Body of pancreas (tissue), 2 donors: ENCODE results near the gene FAM131A. TPM values are rescaled to one million over a fixed set of nuclear protein-coding genes. Genes with fewer than 3 reads are reported as not detected.
A peak's percentile ranks its signal among the peaks of the same experiment; 100 is the strongest.

ENCODE experiments used
- small RNA-seq: library from RNA; depleted of rRNA; stranded (forward); fragments of <200 nt; gene quantifications from one replicate; pipeline ENCODE3, GENCODE V24; 2016
- total RNA-seq, 2 donors: library from RNA; depleted of rRNA; stranded (reverse); fragments of >200 nt; gene quantifications; one replicate each; pipeline ENCODE4 v1.1.0, GENCODE V29; 2016

The FAM131A gene
- total RNA-seq, 2 donors from 2014 or later: 11.5 to 13.5 TPM

Small RNAs within 50 kb of the gene (small RNA-seq; reads per million reads assigned to genes)
- gene SNORD66: 2,456 reads per million, percentile 99 among the genes with 10 or more reads in this experiment

Other genes with a start within 250 kb of the FAM131A start
- gene HTR3E, start 240.5 kb upstream of the FAM131A start, total RNA-seq: not detected
- gene EIF2B5, start 202.2 kb upstream of the FAM131A start, total RNA-seq: 10 to 100 TPM in 1 of 2 donors, 1 to 10 TPM in 1; 9.9 to 21.8 TPM
- 10 to 100 TPM; 40.0 to 53.4 TPM for gene DVL3, start 182.2 kb upstream of the FAM131A start, total RNA-seq
- gene AP2M1, start 162.7 kb upstream of the FAM131A start, total RNA-seq: 10 to 100 TPM; 53.4 to 70.9 TPM
- 10 to 100 TPM; 41.8 to 46.1 TPM for gene ABCF3, start 151.4 kb upstream of the FAM131A start, total RNA-seq
- 10 to 100 TPM in 1 of 2 donors, 1 to 10 TPM in 1; 6.0 to 15.8 TPM for gene VWA5B2, start 108.0 kb upstream of the FAM131A start, total RNA-seq
- 10 to 100 TPM; 32.4 to 67.6 TPM for gene ALG3, start 88.6 kb upstream of the FAM131A start, total RNA-seq
- 1 to 10 TPM; 3.0 to 3.4 TPM for gene EEF1AKMT4, start 87.9 kb upstream of the FAM131A start, total RNA-seq
- 1 to 10 TPM; 1.6 to 1.8 TPM for gene CAMK2N2, start 76.0 kb upstream of the FAM131A start, total RNA-seq
- gene ECE2, start 61.6 kb upstream of the FAM131A start, total RNA-seq: 10 to 100 TPM; 11.7 to 18.8 TPM
- 10 to 100 TPM; 75.0 to 83.7 TPM for gene PSMD2, start 38.4 kb upstream of the FAM131A start, total RNA-seq
- gene EIF4G1, start 23.0 kb upstream of the FAM131A start, total RNA-seq: 100 to 1,000 TPM; 146 to 213 TPM
- gene CLCN2, start 24.0 kb downstream of the FAM131A start, total RNA-seq: 10 to 100 TPM in 1 of 2 donors, 1 to 10 TPM in 1; 7.5 to 12.2 TPM
- 100 to 1,000 TPM in 1 of 2 donors, 10 to 100 TPM in 1; 32.4 to 137 TPM for gene POLR2H, start 24.1 kb downstream of the FAM131A start, total RNA-seq
- gene THPO, start 40.6 kb downstream of the FAM131A start, total RNA-seq: not detected
- 10 to 100 TPM; 47.2 to 50.4 TPM for gene CHRD, start 42.5 kb downstream of the FAM131A start, total RNA-seq
- 10 to 100 TPM in 1 of 2 donors, 1 to 10 TPM in 1; 7.9 to 10.1 TPM for gene EPHB3, start 224.2 kb downstream of the FAM131A start, total RNA-seq